ENCODE data around the gene TBC1D4.

The TBC1D4 gene

GRCh38 chr13:75486146-75487062 lies 4.4 kb upstream of the TBC1D4 start:
- no peak for DNase-seq (ENCODE audit: low read depth)

GRCh38 chr13:75485286-75486062 lies 3.5 kb upstream of the TBC1D4 start:
- DNase-seq (ENCODE audit: low read depth) = peak; percentile 70

- no peak for DNase-seq (ENCODE audit: low read depth)
Measured at GRCh38 chr13:75482820-75483079, 781 bp upstream of the TBC1D4 start.

GRCh38 chr13:75481176-75482069 lies 546 bp downstream of the TBC1D4 start:
- DNase-seq (ENCODE audit: low read depth) = no peak

- DNase-seq (ENCODE audit: low read depth) = no peak
Measured at GRCh38 chr13:75480671-75481175, 1.2 kb downstream of the TBC1D4 start.

GRCh38 chr13:75479102-75479740 lies 2.7 kb downstream of the TBC1D4 start:
- DNase-seq (ENCODE audit: low read depth) = no peak

- no peak for DNase-seq (ENCODE audit: low read depth)
Measured at GRCh38 chr13:75478659-75479058, 3.3 kb downstream of the TBC1D4 start.

- DNase-seq (ENCODE audit: low read depth) = no peak
Measured at GRCh38 chr13:75474956-75475355, 7.0 kb downstream of the TBC1D4 start.

- DNase-seq (ENCODE audit: low read depth) = no peak
Measured at GRCh38 chr13:75473468-75473867, 8.5 kb downstream of the TBC1D4 start.

GRCh38 chr13:75470676-75471075 lies 11.3 kb downstream of the TBC1D4 start:
- no peak for DNase-seq (ENCODE audit: low read depth)

- DNase-seq (ENCODE audit: low read depth) = no peak
Measured at GRCh38 chr13:75469047-75469446, 12.9 kb downstream of the TBC1D4 start.

- DNase-seq (ENCODE audit: low read depth) = no peak
Measured at GRCh38 chr13:75468602-75469001, 13.4 kb downstream of the TBC1D4 start.

GRCh38 chr13:75468098-75468497 lies 13.9 kb downstream of the TBC1D4 start:
- no peak for DNase-seq (ENCODE audit: low read depth)

GRCh38 chr13:75467040-75467728 lies 14.8 kb downstream of the TBC1D4 start:
- no peak for DNase-seq (ENCODE audit: low read depth)

GRCh38 chr13:75465236-75465635 lies 16.7 kb downstream of the TBC1D4 start:
- DNase-seq (ENCODE audit: low read depth) = no peak

GRCh38 chr13:75461314-75461713 lies 20.7 kb downstream of the TBC1D4 start:
- DNase-seq (ENCODE audit: low read depth) = no peak

GRCh38 chr13:75460644-75461043 lies 21.3 kb downstream of the TBC1D4 start:
- DNase-seq (ENCODE audit: low read depth) = no peak

- no peak for DNase-seq (ENCODE audit: low read depth)
Measured at GRCh38 chr13:75458696-75459422, 23.1 kb downstream of the TBC1D4 start.

- DNase-seq (ENCODE audit: low read depth) = no peak
Measured at GRCh38 chr13:75455962-75456361, 26.0 kb downstream of the TBC1D4 start.

- no peak for DNase-seq (ENCODE audit: low read depth)
Measured at GRCh38 chr13:75454497-75454896, 27.5 kb downstream of the TBC1D4 start.

Measured in non-pigmented ciliary epithelial cell (primary cell).